DMS53 treated with DMSO at 0.1 percent for 48 hours (cell line): Measurements from ENCODE around the gene DLG2.
"Not testable (repeated sequence)": the region's sequence is repeated elsewhere in the genome, so short reads cannot be mapped to it uniquely, and the experiment has no call there.

Experiments
- DNase-seq: peaks from one replicate; lab custom pipeline; 2025; ENCODE audit not compliant: unreplicated experiment; lab: John Stamatoyannopoulos, UW

Gene DLG2

DNA sequence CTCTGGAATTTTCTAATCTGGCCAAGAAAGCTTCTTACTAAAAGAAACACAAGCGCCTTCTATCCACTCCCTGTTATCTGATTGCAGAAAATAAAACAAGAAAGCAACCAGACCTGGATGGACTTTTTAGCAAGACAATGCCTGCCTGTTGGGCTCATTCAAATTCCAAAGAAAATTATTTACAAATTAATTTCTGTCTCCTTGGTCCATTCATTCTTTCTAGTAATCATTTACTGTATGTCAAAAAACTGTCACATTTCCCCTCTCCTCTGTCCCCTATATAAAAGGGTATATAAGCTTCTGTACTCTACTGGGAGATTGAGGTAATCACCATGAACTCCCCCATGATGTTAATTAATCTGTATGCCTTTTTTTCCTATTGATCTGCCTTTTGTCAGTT lies 279.9 kb downstream of the DLG2 start:
- no peak for DNase-seq

DNA sequence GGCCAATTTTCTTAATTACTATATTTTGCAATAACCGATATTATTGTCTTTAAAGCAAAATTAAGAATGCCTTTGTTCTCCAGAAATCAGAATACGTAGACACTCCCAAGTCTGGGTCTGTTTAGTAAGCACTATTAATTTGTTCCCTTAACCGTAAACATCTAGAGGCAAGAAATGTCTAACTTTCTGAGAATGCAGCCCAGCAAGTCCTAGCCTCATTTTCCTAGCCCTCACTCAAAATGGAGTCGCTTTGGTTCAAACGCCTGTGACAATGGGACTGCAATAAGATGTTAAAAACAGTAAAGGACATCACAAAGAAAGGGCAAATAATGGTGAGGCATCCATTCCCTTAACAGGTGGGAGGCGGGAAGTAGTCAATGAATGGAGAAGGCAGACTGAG lies 280.7 kb downstream of the DLG2 start:
- DNase-seq = no peak

DNA sequence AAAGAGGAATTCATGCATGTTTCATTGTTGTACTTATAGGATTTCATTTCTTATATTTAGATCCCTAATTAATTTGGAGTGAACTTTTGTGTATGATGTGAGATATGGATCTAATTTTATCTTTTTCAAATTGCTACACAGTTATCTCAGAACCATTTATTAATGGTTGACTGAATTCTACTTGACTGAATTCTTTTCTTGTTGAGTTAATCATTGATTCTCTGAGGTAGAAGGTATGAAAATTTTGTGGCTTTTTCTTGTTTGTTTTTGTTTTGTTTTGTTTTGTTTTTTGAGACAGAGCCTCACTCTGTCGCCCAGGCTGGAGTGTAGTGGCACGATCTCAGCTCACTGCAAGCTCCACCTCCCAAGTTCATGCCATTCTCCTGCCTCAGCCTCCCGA lies 286.3 kb downstream of the DLG2 start:
- not testable (repeated sequence) for DNase-seq

DNA sequence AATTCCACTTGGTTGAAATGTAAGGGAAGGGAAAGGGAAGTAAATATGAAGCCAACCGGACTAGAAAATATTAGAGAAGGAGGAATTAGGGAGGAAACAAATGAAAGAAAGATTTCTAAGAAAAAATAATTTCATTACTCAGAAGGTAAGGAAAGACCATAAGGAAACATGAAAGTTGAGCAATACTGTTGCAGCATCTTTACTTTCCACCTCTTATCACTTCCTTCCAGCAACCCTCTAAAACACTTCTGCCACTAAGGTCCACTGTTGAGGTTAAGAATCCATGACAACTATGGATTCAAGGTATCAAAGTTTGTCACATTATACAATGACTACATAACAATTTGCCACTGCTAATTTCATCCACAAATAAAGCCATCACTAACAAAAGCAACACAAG lies 308.6 kb downstream of the DLG2 start:
- peak; percentile 30 for DNase-seq

DNA sequence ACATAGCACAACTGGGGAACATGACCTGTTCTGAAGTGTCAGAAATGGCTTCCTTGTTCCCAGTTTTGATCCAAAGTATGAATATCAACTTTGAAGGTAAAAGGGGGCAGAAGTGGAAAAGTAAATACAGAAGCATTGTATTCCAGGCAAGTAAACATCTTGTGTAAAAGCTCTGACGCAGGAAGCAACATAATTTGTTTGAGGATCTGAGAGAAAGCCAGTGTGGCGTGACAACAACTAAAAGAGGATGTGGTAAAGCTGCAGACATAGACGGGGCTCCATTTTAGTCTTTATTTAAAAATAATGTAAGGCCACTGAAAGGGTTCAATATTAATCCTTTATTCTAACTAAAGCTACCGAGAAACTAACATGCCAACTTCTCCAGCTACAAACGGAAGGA lies 310.2 kb downstream of the DLG2 start:
- DNase-seq = peak; percentile 100

DNA sequence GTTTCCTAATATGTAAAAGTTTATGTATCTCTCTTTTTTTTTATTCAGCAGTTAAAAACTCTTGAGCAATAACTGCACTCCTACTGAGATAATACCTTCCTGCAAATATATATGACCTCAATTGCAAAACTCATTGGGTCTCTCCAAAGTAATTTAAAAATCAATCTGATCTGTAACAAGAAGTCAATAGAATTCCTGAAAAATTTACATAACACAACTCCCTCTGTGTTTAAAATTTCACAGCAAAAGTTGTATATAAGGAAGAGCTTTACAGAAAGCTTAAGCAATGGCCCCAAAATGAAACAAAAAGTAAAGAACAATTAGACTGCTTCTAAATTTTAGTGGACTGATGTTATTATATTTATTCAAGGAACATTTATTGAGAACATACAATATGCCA lies 313.4 kb downstream of the DLG2 start:
- DNase-seq = no peak

DNA sequence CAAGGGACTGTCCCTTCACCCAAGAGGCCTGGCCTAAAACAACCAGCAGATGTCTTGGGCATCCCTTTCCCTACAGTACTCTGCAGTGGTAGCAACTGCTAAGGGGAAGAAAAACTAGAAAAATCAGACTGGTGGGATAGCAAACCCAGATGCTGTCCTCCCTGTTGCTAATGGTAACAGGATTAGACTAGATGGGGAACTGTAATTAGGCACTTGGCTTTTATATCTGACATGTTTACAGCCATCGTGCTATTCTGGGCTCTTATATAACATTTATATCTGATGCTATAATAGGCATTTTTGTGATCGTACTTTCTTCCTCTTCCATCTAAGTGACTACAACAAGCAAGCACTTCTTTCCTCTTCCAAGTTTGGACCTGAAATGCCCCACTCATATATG lies 316.7 kb downstream of the DLG2 start:
- DNase-seq = no peak

DNA sequence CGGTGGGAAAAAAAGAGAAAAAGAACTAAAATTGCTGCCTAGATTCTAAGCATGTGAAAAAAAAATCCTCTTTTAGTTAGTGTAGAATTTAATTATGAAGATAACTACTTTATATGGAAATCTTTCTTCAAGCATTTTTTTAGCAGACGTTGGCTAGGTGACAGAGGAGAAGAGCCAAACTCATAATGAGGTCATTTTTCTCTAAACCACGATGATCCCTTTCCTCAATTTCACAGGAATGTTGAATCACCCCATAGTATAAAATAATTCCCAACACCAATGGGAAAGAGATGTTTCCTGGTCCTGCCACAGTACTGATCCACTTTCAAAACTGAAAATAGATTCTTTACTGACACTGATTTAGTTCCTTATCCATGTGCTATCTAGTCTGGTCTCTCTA lies 319.8 kb downstream of the DLG2 start:
- no peak for DNase-seq

DNA sequence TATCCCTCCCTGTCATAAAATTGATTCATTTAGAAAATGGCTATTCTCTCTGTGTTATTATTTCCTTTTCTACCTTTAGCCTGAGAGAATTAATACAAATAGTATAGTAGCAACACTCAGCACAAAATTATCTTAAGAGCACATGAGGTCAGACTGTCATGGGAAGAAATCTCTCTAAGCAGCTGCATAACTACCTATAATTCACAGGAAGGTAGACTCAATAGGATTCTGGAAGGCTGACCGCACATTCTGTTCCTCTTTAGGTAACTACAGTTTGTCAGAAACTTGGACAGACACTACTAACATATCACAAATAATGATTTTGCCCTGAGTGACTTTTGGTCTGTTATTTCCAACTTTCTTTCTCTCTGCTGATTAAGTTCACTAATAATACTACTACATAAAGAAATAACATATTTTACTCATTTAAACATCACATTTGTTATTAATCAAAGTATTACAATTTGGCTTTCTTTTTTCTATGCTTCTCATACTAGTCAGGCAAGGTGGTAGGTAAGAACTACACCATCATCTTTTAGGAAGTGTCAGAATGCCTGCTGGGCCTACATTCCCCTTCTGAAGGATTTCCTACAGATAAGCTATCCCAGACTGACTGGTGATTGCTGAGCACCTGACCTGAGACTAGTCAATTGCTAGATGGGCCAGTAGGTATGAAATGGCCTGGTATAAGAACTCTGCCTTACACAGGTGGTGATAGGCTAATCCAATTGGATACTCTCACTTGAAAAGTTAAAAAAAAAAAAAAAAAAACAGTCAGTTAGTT lies 325.1 kb downstream of the DLG2 start:
- peak; percentile 51 for DNase-seq

DNA sequence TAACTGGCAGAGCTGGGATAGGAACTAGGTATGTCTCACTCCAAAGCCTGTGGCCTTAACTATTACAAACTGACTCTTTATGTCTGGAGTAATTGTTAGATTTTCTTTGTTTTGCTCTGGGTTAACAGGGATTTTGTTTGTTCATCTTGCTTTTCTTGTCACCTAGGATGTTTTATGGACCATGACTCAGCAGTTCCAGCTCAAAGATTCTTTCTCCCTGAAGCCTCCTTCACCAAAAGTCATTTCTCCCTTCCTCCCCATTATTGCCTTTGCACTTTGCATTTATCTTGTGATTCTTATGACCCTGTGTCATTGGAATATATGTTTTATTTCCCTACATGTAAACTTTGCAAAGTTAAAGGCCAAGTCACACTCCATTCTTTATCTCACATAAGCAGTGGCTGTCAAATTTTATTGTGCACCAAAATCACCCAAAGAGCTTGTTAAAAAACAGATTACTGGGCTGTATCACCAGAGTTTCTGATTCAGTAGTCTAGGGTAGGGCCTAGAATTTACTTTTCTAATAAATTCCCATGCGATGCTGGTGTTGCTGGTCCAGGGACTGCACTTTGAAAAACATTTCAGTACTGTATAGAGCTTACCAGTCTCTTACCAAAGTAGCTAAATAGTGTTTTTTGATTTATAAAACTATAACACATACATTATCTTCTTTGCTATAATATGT lies 327.7 kb downstream of the DLG2 start:
- peak; percentile 52 for DNase-seq

DNA sequence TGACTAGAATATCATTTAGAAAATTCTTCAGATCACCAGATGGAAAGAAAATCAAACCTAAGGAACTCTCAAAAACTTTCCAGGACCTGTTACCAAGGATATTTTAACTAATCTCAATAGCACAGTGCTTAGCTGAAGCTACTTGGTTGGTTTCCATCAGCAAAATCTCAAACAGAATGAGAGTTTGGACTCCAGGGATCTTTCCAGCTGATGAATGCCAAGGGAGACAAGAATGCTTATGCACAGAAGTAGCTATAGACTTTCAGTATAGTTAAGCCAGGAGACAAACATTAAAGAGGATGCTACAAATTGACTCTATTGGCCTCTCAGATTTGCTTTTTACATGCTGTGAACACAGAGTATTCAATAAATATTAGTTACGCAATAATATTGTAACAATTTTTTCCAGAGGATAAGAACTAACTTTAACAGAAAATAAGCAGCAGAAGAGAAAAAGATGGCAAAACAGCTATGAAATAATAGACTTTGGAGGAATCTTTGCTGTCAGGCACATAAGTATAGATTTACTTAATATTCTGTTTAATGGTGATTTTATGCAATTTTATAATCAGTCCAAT lies 331.4 kb downstream of the DLG2 start:
- no peak for DNase-seq

DNA sequence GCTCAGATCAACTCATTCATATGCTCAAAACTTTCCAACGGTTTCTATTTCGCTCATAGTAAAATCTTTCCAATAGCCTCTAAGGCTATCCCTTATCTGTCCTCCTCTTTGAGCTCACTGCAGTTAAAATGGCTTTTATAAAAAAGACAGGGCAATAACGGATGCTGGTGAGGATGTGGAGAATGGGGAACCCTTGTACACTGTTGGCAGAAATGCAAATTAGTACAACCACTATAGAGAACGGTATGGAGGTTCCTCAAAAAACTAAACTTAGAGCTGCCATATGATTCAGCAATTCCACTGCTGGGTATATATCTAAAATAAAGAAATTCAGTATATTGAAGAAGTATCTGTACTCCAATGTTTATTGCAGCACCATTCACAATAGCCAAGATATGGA lies 345.6 kb downstream of the DLG2 start:
- no peak for DNase-seq

DNA sequence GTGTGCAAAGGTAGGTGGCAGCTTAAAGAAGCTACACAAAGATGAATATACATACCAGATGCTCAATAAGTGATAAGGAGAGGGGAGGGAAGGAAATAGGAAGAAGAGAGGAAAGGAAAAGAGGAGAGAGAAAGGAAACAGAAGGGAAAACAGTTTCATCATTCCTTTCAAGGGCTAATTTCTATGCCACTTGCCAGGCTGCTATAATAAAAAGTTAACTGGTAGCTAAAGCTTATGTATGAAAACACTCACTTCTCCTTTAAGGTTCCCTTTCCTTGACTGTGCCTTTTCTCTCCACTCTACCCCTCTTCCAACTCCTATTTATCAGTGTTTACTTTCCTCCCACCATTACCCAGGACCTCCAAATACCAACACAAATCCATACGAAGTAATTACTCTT lies 347.9 kb downstream of the DLG2 start:
- peak; percentile 71 for DNase-seq

DNA sequence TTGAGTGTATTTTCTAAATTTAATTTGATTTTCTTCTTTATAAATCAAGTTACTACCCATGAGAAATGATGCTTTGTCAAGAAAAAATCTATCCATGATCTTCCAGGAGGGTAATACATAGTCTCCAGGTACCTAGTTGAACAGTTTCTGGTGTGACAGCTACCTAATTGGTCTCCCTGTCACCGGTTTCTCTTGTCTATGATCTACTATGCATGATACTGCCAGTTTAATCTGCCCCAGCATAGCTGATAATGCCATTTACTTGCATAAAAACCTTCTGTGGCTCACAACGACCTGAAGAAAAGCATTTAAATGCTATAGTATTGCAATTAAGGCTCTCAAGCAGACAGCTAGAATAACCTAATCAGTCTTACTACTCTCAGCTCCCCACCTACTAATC lies 349.5 kb downstream of the DLG2 start:
- peak; percentile 49 for DNase-seq

DNA sequence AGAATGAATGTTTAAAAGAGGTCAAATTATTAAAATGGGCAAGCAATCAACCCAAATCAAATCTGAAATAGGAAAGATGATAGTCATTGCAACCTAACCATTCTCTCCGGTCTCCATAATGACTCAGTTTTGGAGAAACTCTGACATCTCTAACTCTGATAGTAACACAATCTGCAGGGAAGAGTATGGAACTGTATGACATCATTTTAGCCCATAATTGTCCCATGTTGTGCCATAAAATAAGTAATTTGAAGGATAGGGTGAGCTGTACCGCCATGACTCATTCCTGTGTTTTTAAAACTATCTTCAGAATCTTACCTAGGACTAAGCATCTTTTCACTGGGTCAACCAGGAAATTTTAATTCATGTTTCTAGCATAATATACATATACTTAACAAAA lies 350.8 kb downstream of the DLG2 start:
- DNase-seq = peak; percentile 98

DNA sequence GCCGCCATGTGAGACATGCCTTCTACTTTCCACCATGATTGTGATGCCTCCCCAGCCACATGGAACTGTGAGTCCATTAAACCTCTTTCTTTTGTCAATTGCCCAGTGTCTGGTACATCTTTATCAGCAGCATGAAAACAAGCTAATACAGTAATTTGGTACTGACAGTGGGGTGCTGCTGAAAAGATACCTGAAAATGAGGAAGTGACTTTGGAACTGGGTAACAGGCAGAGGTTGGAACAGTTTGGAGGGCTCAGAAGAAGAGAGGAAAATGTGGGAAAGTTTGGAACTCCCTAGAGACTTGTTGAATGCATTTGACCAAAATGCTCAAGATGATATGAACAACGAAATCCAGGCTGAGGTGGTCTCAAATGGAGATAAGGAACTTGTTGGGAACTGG lies 356.8 kb downstream of the DLG2 start:
- DNase-seq = not testable (repeated sequence)

DNA sequence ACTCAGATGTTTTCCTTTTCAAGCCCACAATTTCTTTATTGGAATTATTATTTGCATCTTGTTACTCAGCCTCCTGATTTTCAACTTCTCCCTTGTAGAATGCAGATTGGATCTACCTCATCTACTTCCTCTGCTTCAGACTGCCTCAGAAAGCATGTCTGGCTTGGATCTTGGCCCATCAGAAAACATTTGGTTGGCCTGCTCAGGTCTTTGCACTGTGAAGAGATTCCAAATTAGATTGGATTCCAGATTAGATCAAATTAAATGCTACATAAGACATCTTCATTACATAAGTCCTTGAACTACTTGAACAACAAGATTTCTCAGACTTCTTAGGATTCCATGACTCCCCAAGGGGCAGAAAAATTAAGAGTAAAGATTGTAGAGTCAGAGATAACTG lies 358.0 kb downstream of the DLG2 start:
- no peak for DNase-seq

DNA sequence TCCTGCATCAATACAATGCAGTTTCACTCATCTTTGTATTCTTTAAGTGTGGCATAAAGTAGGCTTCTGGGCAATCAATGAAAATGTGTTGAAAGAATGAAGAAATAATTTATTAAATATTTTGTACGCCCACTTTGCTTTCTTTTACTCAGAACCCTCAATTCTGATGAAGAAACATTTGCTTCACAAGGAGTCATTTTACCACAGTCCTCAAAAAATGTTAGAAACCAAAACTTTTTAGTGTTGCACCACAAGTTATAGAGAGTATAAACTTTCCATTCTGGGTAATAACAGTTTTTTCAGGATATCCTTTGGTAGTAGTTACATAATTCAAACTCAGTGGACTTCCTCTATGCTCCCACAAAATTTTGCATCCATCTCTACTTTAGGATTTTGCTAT lies 360.5 kb downstream of the DLG2 start:
- no peak for DNase-seq

DNA sequence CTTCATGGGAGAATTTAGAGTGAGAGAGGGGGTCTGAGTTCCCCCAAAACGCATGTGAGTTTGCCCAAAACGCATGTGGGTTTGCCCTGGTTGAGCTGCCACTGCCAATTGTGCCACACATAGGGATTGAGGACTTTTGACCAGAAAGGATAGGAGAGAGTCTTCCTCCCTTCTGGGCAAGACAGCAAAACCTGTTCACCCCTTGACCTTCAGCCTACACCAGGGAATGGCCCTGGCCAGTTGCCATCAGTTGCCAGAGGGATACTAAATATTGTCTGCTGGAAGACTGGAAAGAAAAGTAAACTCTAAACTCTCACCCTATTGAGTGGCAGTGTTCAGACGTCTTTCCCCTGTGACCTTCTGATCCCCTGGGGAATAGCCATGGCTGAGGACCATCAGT lies 363.8 kb downstream of the DLG2 start:
- DNase-seq = peak; percentile 42

DNA sequence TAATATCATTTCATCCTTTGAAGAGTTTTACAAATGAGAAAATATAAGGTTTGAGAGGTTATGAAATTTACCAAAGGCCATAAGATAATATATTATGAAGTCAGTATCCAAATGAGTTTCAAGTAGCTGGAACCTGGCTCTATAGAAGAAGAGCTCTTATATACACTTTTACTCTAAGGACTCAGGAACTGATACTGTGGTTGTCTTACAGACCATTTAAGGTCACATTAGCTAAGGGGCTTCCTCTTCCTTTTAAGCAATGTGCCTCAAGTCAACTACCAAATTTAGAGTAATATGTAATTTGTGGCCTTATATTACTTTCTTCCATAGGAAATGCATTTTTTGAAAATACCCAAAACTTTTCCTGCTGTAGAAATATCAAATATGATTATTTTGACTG lies 369.3 kb downstream of the DLG2 start:
- DNase-seq = no peak

DNA sequence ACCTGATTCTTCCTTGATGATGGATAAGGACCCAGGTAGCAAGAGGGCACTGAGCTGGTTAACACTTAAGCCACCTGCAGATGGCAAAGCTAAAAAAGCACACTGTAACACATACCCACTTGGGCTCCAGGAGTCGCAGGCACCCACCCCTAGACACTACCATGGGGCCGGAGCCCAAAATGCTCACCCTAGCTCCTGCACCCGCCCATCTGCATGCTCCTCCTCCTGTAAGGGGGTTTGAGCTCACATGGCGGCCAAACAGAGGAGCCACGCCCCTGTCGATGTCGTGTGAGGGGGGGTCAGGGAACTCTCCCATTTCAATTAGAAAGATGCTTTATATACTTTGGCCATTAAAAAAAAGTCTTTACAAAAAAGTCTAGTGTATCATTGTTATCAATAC lies 370.7 kb downstream of the DLG2 start:
- no peak for DNase-seq

DNA sequence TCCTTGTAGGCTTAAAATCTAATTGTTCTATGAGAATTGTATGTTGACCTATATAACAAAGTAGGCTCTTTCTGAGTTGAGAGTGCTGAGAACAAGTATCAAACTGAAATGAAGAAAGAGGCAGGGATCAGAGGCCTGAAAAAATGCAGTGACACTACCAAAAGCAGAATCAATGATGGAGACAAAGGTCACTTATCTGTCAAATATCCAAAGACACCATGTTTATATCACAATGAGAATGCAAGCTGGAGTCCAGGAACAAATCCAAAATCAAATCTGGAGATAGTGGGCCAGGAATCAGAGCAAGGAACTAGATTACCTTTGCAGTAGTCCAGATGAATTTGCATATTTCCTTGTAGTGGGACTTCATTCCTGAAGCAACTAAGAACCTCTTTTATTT lies 377.7 kb downstream of the DLG2 start:
- no peak for DNase-seq
